Fibroblast of gingiva (primary cell): Measurements from ENCODE around the gene TBC1D3D.
"Not testable (repeated sequence)": the region's sequence is repeated elsewhere in the genome, so short reads cannot be mapped to it uniquely, and the experiment has no call there.

Source experiments
- DNase-seq: peaks from one replicate; pipeline ENCODE4 v3.0.0-alpha.2; 2011; ENCODE audit warnings: low read depth

TBC1D3D gene

GRCh38 chr17:38003676-38004075 lies at the start of gene TBC1D3D:
TBC1D3D (plus strand) TSS chr17:38003976; CDS start chr17:38005561, 1,585 bp downstream.
- not testable (repeated sequence) for DNase-seq

GRCh38 chr17:37988960-37989359 lies 14.8 kb upstream of the TBC1D3D start, which contains the start of gene TBC1D3L:
TBC1D3L (minus strand) TSS chr17:37989060; CDS start chr17:37987520, 1,540 bp downstream.
- DNase-seq = not testable (repeated sequence)
